Ovary (tissue), 9 donors: ENCODE data around the gene KREMEN1. TPM values are rescaled to one million over a fixed set of nuclear protein-coding genes. Genes with fewer than 3 reads are reported as not detected.
A peak's percentile ranks its signal among the peaks of the same experiment; 100 is the strongest.

Experiments used
- DNase-seq, 5 donors: peaks; one replicate each; pipeline ENCODE4 v3.0.0-alpha.2; 2019 to 2020
- H3K27ac ChIP-seq, 2 donors: fragments of 200-600 bp; one replicate each; pipeline versions ENCODE4 v1.5.1 to v1.8.0; 2019 to 2022
- H3K27me3 ChIP-seq: fragments of 200-600 bp; one replicate; pipeline ENCODE4 v1.8.0; 2022
- H3K36me3 ChIP-seq: fragments of 200-600 bp; sonication (generic); one replicate; pipeline ENCODE4 v1.5.1; 2019
- H3K4me1 ChIP-seq: one replicate; pipeline ENCODE4 v1.8.1; 2013; ENCODE audit warnings: mild to moderate bottlenecking, moderate library complexity; ENCODE audit not compliant: insufficient read depth
- H3K4me3 ChIP-seq: fragments of 200-600 bp; sonication (generic); one replicate; pipeline ENCODE4 v1.5.1; 2017
- H3K9me3 ChIP-seq, 2 donors: fragments of 200-600 bp in 1 of 2; sonication (generic) in 1 of 2; one replicate each; pipeline versions ENCODE4 v1.5.1 to v1.8.1; 2013 to 2019; ENCODE audit warnings: mild to moderate bottlenecking in 1 of 2, moderate library complexity in 1 of 2
- CTCF ChIP-seq, 3 donors: fragments of 450-650 bp in 2 of 3; fragments of 200-600 bp in 1 of 3; IDR thresholded peaks; one replicate each; pipeline versions ENCODE4 v1.5.1 to v1.8.0; 2016 to 2022; ENCODE audit warnings: antibody characterized with exemption in 3 of 3, mild to moderate bottlenecking in 1 of 3
- EP300 ChIP-seq: sonication (generic); formaldehyde crosslinking; IDR thresholded peaks from one replicate; pipeline ENCODE4 v1.6.1; 2017; ENCODE audit warnings: antibody characterized with exemption
- POLR2A ChIP-seq: fragments of 450-650 bp; IDR thresholded peaks from one replicate; pipeline ENCODE4 v1.6.1; 2017; ENCODE audit warnings: antibody characterized with exemption, mild to moderate bottlenecking, moderate library complexity
- WGBS, 3 donors: extraction: QIAGEN DNeasy Blood & Tissue Kit in 1 of 3; methylation state at CpG; one replicate each; pipeline versions ENCODE4 v1.1.5 to v1.1.7; 2013 to 2017; 5-methylcytosine and 5-hydroxymethylcytosine counted together
- intact Hi-C, 4 donors: fragments of 100-400 bp; cut with DNase I; formaldehyde crosslinking; loops; one replicate each; pipeline versions ENCODE4 v1.11.0 to v1.15.1; 2022 to 2023
- polyA plus RNA-seq, 2 donors: library from polyadenylated mRNA; stranded (reverse); fragments of 200-250 nt in 1 of 2; fragments of 350-450 nt in 1 of 2; fragmentation: Illumina TruSeq in 1 of 2; extraction: RNeasy Lipid Tissue Mini Kit (QIAGEN cat#74804) in 1 of 2; gene quantifications; one replicate each; pipeline ENCODE4 v1.2.3, GENCODE V29; 2013 to 2014
- total RNA-seq, 7 donors: library from RNA; depleted of rRNA in 2 of 7; stranded (reverse); fragments of >200 nt in 2 of 7; fragmentation: NEBNext Ultra II Directional in 3 of 7; extraction: Animal tissue kit (Norgen Biotek cat#: 25700) in 3 of 7; gene quantifications; one replicate each; pipeline versions ENCODE4 v1.1.0 to v1.2.4, GENCODE V29; 2016 to 2023
- donor health status: DM: no; HTN: no; CAD: no; lungs with moderate emphysema.
- donor health status: DM: no; HTN: no; CAD: no.
- donor health status: Bipolar disorder and iron deficiency.
- donor health status: DM: yes; HTN: yes; CAD: no.
- donor health status: DM: no; HTN: no; CAD: no.
- donor health status: DM: yes; HTN: yes; CAD: no.

Gene KREMEN1
- total and polyA plus RNA-seq, 9 donors = 15.4 to 49.5 (median 35.6) TPM

GRCh38 chr22:29073618-29074275, 912 bp downstream of the KREMEN1 start:
- Histone ChIP-seq H3K27me3 (no peaks in the 10 kb centered on the region), H3K9me3 (no peaks in the 10 kb centered on the region), H3K36me3 (no peaks in the 10 kb centered on the region), H3K4me1 (peaks cover 8% of the 10 kb centered on the region), H3K4me3 (peak overlapping the region; percentile 92), H3K27ac (peak overlapping the region; percentile 34 to 46)
- 1 to 2% (median 1%) methylated on average over 42 to 53 of the region's 53 CpGs for WGBS, 3 donors
- DNase-seq = peak; percentile 52 to 77 (median 69)
- TF ChIP-seq CTCF (IDR thresholded peaks at IDR 0.05) (peak in 1 of 3 donors; percentile 25), EP300 (no peak)
- intact Hi-C loops = loop anchor here in 2 of 4 donors (5.0 to 10.0 kb wide), 2 partner anchors 79 to 81 kb away; no protein-coding TSS in a partner anchor

GRCh38 chr22:29074276-29074772, 1.5 kb downstream of the KREMEN1 start:
- H3K36me3 ChIP-seq = no peaks in the 10 kb centered on the region
- peaks cover 11% of the 10 kb centered on the region for H3K4me1 ChIP-seq
- H3K27ac ChIP-seq = peak overlapping the region in 1 of 2 donors; percentile 46
- H3K4me3 ChIP-seq = peak overlapping the region; percentile 92
- intact Hi-C loops = loop anchor here in 2 of 4 donors (5.0 to 10.0 kb wide), 2 partner anchors 78 to 80 kb away; no protein-coding TSS in a partner anchor
- 21 to 34% (median 30%) methylated on average over 10 of the region's 10 CpGs for WGBS, 3 donors
- no peak for DNase-seq
- H3K9me3 ChIP-seq = no peaks in the 10 kb centered on the region
- TF ChIP-seq CTCF (IDR thresholded peaks at IDR 0.05) (no peak), POLR2A (no peak), EP300 (no peak)
- H3K27me3 ChIP-seq = no peaks in the 10 kb centered on the region

- TF ChIP-seq POLR2A (no peak), CTCF (IDR thresholded peaks at IDR 0.05) (no peak), EP300 (no peak)
- WGBS, 3 donors = 9 to 31% (median 17%) methylated on average over 6 of the region's 6 CpGs
These were observed 5.4 kb downstream of the KREMEN1 start for GRCh38 chr22:29078036-29078868.

GRCh38 chr22:29078869-29079207, 6.0 kb downstream of the KREMEN1 start:
- Histone ChIP-seq H3K4me3 (no peak overlapping the region), H3K4me1 (peaks cover 30% of the 10 kb centered on the region), H3K27ac (peak overlapping the region; percentile 36 to 56), H3K9me3 (no peaks in the 10 kb centered on the region), H3K27me3 (no peaks in the 10 kb centered on the region), H3K36me3 (no peaks in the 10 kb centered on the region)
- TF ChIP-seq POLR2A = no peak
- DNase-seq = no peak
- intact Hi-C loops = loop anchor here in 1 of 4 donors (10.0 kb wide), 1 partner anchor 76 kb away; no protein-coding TSS in a partner anchor
- WGBS, 3 donors = 16 to 36% (median 27%) methylated on average over 6 of the region's 6 CpGs

More at GRCh38 chr22:29078036-29078868, 5.4 kb downstream of the KREMEN1 start:
- H3K9me3 ChIP-seq = no peaks in the 10 kb centered on the region
- intact Hi-C loops = loop anchor here in 1 of 4 donors (10.0 kb wide), 1 partner anchor 77 kb away; no protein-coding TSS in a partner anchor
- H3K27me3 ChIP-seq = no peaks in the 10 kb centered on the region
- no peaks in the 10 kb centered on the region for H3K36me3 ChIP-seq
- H3K4me1 ChIP-seq = peaks cover 30% of the 10 kb centered on the region
- peak in 1 of 5 donors; percentile 49 for DNase-seq
- peak overlapping the region; percentile 36 to 56 for H3K27ac ChIP-seq
- H3K4me3 ChIP-seq = no peak overlapping the region
